Activated T-helper 1 cell treated with anti-CD3 and anti-CD28 coated beads, Interleukin-12 subunit alpha, Interleukin-12 subunit beta, Interleukin-2, Interleukin-4 antibody, amounts not matched to agents 30 ng/mL and 10 ng/mL and 1 ng/mL, durations not matched to agents 14 hours and 24 hours and 36 hours (primary cell): ENCODE results near the gene CLCA4. TPM values are rescaled to one million over a fixed set of nuclear protein-coding genes. Genes with fewer than 3 reads are reported as not detected.
"Not testable (repeated sequence)": the region's sequence is repeated elsewhere in the genome, so short reads cannot be mapped to it uniquely, and the experiment has no call there.

Experiments used
- DNase-seq: peaks from one replicate; pipeline ENCODE4 v3.0.0; 2021; ENCODE audit warnings: low spot score
- H3K27ac Mint-ChIP-seq: one replicate; pipeline ENCODE4 v1.8.0; 2021; ENCODE audit warnings: mild to moderate bottlenecking, mixed read lengths
- H3K27me3 Mint-ChIP-seq: one replicate; pipeline ENCODE4 v1.8.0; 2022; ENCODE audit warnings: mild to moderate bottlenecking, moderate library complexity, mixed read lengths; ENCODE audit not compliant: insufficient read depth
- H3K36me3 Mint-ChIP-seq: one replicate; pipeline ENCODE4 v1.8.0; 2021; ENCODE audit warnings: low read depth, mixed read lengths
- H3K4me1 Mint-ChIP-seq: one replicate; pipeline ENCODE4 v1.8.0; 2021; ENCODE audit warnings: low read depth, mixed read lengths
- H3K4me3 Mint-ChIP-seq: one replicate; pipeline ENCODE4 v1.8.0; 2021; ENCODE audit warnings: mild to moderate bottlenecking, moderate library complexity, mixed read lengths
- H3K9me3 Mint-ChIP-seq: one replicate; pipeline ENCODE4 v1.8.0; 2021; ENCODE audit warnings: mixed read lengths
- intact Hi-C: fragments of 100-400 bp; cut with micrococcal nuclease; formaldehyde crosslinking; loops from one replicate; pipeline ENCODE4 v1.15.1; 2024
- total RNA-seq: library from RNA; stranded (reverse); gene quantifications from 2 replicates; pipeline ENCODE4 v1.2.3, GENCODE V29; 2022

CLCA4 gene
- total RNA-seq, 1 donor from 2014 or later, result not detected

- intact Hi-C loops, result no loop called here
- Mint-ChIP-seq H3K4me1 (no peaks in the 10 kb centered on the region), H3K36me3 (no peaks in the 10 kb centered on the region), H3K4me3 (no peak overlapping the region), H3K27me3 (no peaks in the 10 kb centered on the region), H3K9me3 (peaks cover 6% of the 10 kb centered on the region), H3K27ac (no peak overlapping the region)
- no peak for DNase-seq
Observed at GRCh38 chr1:86596741-86597290, 49.9 kb downstream of the CLCA4 start.

- H3K36me3 Mint-ChIP-seq, H3K9me3 Mint-ChIP-seq, H3K4me1 Mint-ChIP-seq, DNase-seq, H3K27me3 Mint-ChIP-seq, intact Hi-C loops, H3K4me3 Mint-ChIP-seq, H3K27ac Mint-ChIP-seq: not testable (repeated sequence)
Observed at GRCh38 chr1:86606080-86606479, 59.2 kb downstream of the CLCA4 start.

GRCh38 chr1:86616433-86616832 lies 69.6 kb downstream of the CLCA4 start:
- Mint-ChIP-seq H3K27ac (no peak overlapping the region), H3K27me3 (no peaks in the 10 kb centered on the region), H3K4me3 (no peak overlapping the region), H3K4me1 (no peaks in the 10 kb centered on the region), H3K36me3 (no peaks in the 10 kb centered on the region), H3K9me3 (peaks cover 18% of the 10 kb centered on the region)
- intact Hi-C loops, result no loop called here
- DNase-seq, result no peak

GRCh38 chr1:86616871-86617270 lies 70.0 kb downstream of the CLCA4 start:
- no peaks in the 10 kb centered on the region for H3K4me1 Mint-ChIP-seq
- H3K4me3 Mint-ChIP-seq, result no peak overlapping the region
- no peaks in the 10 kb centered on the region for H3K36me3 Mint-ChIP-seq
- DNase-seq, result no peak
- no peaks in the 10 kb centered on the region for H3K27me3 Mint-ChIP-seq
- no peak overlapping the region for H3K27ac Mint-ChIP-seq
- intact Hi-C loops, result no loop called here
- peaks cover 18% of the 10 kb centered on the region for H3K9me3 Mint-ChIP-seq

- no peaks in the 10 kb centered on the region for H3K4me1 Mint-ChIP-seq
- H3K27ac Mint-ChIP-seq, result no peak overlapping the region
- DNase-seq, result no peak
- intact Hi-C loops, result no loop called here
- H3K4me3 Mint-ChIP-seq, result no peak overlapping the region
- H3K27me3 Mint-ChIP-seq, result no peaks in the 10 kb centered on the region
- no peaks in the 10 kb centered on the region for H3K36me3 Mint-ChIP-seq
- peaks cover 8% of the 10 kb centered on the region for H3K9me3 Mint-ChIP-seq
Observed at GRCh38 chr1:86618358-86618757, 71.5 kb downstream of the CLCA4 start.

- Mint-ChIP-seq H3K4me3 (no peak overlapping the region), H3K27me3 (peaks cover 2% of the 10 kb centered on the region), H3K4me1 (no peaks in the 10 kb centered on the region), H3K9me3 (peaks cover 7% of the 10 kb centered on the region), H3K36me3 (no peaks in the 10 kb centered on the region), H3K27ac (no peak overlapping the region)
- DNase-seq, result no peak
- intact Hi-C loops, result no loop called here
Observed at GRCh38 chr1:86619313-86619712, 72.4 kb downstream of the CLCA4 start.

- no peaks in the 10 kb centered on the region for H3K4me1 Mint-ChIP-seq
- no peaks in the 10 kb centered on the region for H3K9me3 Mint-ChIP-seq
- intact Hi-C loops, result no loop called here
- no peaks in the 10 kb centered on the region for H3K36me3 Mint-ChIP-seq
- H3K27ac Mint-ChIP-seq, result no peak overlapping the region
- peaks cover 2% of the 10 kb centered on the region for H3K27me3 Mint-ChIP-seq
- H3K4me3 Mint-ChIP-seq, result no peak overlapping the region
- no peak for DNase-seq
Observed at GRCh38 chr1:86621286-86621685, 74.4 kb downstream of the CLCA4 start.

Other genes with a start within 250 kb of the CLCA4 start
- gene ODF2L, start 150.8 kb upstream of the CLCA4 start, total RNA-seq, result 21.0 and 22.4 TPM in 2 replicates
- gene CLCA2, start 122.9 kb upstream of the CLCA4 start, total RNA-seq, result not detected in 2 replicates
- gene CLCA1, start 78.2 kb upstream of the CLCA4 start, total RNA-seq, result not detected in 2 replicates
- 63.4 and 66.8 TPM in 2 replicates for gene SH3GLB1, start 157.5 kb downstream of the CLCA4 start, total RNA-seq